SK-N-SH (cell line): ENCODE data around the gene KCNIP4. TPM values are rescaled to one million over a fixed set of nuclear protein-coding genes. Genes with fewer than 3 reads are reported as not detected.

Experiments used
- CTCF ChIA-PET: fragments of 300-600, 350-600 bp; formaldehyde crosslinking; extraction: SDS; loops from one replicate; lab custom pipeline; 2021; lab: Yijun Ruan, JAX
- POLR2A ChIA-PET: fragments of 350-600 bp; sonication (Branson Sonifier 250); formaldehyde crosslinking; extraction: SDS; loops from one replicate; lab custom pipeline; 2020; ENCODE audit warnings: antibody characterized with exemption, inconsistent platforms; lab: Yijun Ruan, JAX
- DNase-seq: peaks from one replicate; pipeline ENCODE4 v3.0.0; 2012
- H2AFZ ChIP-seq: fragments of 200-600 bp; sonication (generic); 2 replicates; pipeline ENCODE4 v1.8.1; 2016; ENCODE audit warnings: antibody characterized with exemption, mild to moderate bottlenecking, low read depth
- H3F3A ChIP-seq: fragments of 200-600 bp; sonication (generic); replicated peaks from 2 replicates; pipeline ENCODE3; 2016; ENCODE audit warnings: antibody characterized with exemption, mild to moderate bottlenecking; ENCODE audit not compliant: insufficient read depth
- H3K27ac ChIP-seq, 2 experiments: fragments of 200-500 bp in 1 of 2; fragments of 200-600 bp in 1 of 2; sonication (Bioruptor generic) in 1 of 2; sonication (generic), shearing (Covaris generic) in 1 of 2; 2 replicates each; pipeline versions ENCODE4 v1.5.1 to v1.6.1; 2014 to 2016; ENCODE audit warnings: low read depth in 2 of 2, inconsistent platforms in 1 of 2, low read length in 1 of 2, mild to moderate bottlenecking in 1 of 2, mixed read lengths in 1 of 2
- H3K27me3 ChIP-seq: fragments of 200-600 bp; sonication (generic), shearing (Covaris generic); 2 replicates; pipeline ENCODE4 v1.6.1; 2016; ENCODE audit warnings: mixed run types; ENCODE audit not compliant: insufficient read depth
- H3K36me3 ChIP-seq, 2 experiments: fragments of 200-500 bp in 1 of 2; fragments of 200-600 bp in 1 of 2; sonication (Bioruptor generic) in 1 of 2; sonication (generic) in 1 of 2; replicated peaks in 1 of 2; 2 replicates each; pipeline versions ENCODE3 to v1.5.1; 2014 to 2016; ENCODE audit warnings: low read length in 1 of 2, mild to moderate bottlenecking in 1 of 2; ENCODE audit not compliant: insufficient read depth in 2 of 2, control insufficient read depth in 1 of 2
- H3K4me1 ChIP-seq, 2 experiments: fragments of 200-500 bp in 1 of 2; fragments of 200-600 bp in 1 of 2; sonication (Bioruptor generic) in 1 of 2; sonication (generic), shearing (Covaris generic) in 1 of 2; 2 replicates each; pipeline versions ENCODE4 v1.5.1 to v1.6.1; 2014 to 2016; ENCODE audit warnings: low read depth in 1 of 2, low read length in 1 of 2, mixed run types in 1 of 2; ENCODE audit not compliant: insufficient read depth in 2 of 2, control insufficient read depth in 1 of 2
- H3K4me2 ChIP-seq: fragments of 200-600 bp; sonication (generic), shearing (Covaris generic); 2 replicates; pipeline ENCODE4 v1.6.1; 2017; ENCODE audit warnings: mixed run types
- H3K4me3 ChIP-seq, 2 experiments: fragments of 200-500 bp in 1 of 2; fragments of 200-600 bp in 1 of 2; sonication (Bioruptor generic) in 1 of 2; sonication (generic), shearing (Covaris generic) in 1 of 2; 2 replicates each; pipeline versions ENCODE4 v1.5.1 to v1.8.1; 2014 to 2016; ENCODE audit warnings: low read depth in 2 of 2, inconsistent platforms in 1 of 2, low read length in 1 of 2, mild to moderate bottlenecking in 1 of 2, mixed read lengths in 1 of 2, moderate library complexity in 1 of 2
- H3K79me2 ChIP-seq: fragments of 200-600 bp; sonication (generic); 2 replicates; pipeline ENCODE4 v1.8.1; 2017; ENCODE audit warnings: mild to moderate bottlenecking; ENCODE audit not compliant: insufficient read depth
- H3K9ac ChIP-seq: fragments of 200-600 bp; sonication (generic); 2 replicates; pipeline ENCODE4 v1.6.1; 2017; ENCODE audit warnings: mixed run types
- H3K9me2 ChIP-seq: fragments of 200-600 bp; sonication (generic); 2 replicates; pipeline ENCODE4 v1.6.1; 2017; ENCODE audit warnings: mixed run types
- H3K9me3 ChIP-seq: fragments of 200-600 bp; sonication (generic); 2 replicates; pipeline ENCODE4 v1.6.1; 2017; ENCODE audit warnings: mixed run types, mild to moderate bottlenecking, moderate library complexity
- H4K20me1 ChIP-seq: fragments of 200-600 bp; sonication (generic); 2 replicates; pipeline ENCODE4 v1.6.1; 2017; ENCODE audit warnings: mild to moderate bottlenecking, mixed run types; ENCODE audit not compliant: insufficient read depth
- CHD2 ChIP-seq: fragments of 150-350 bp; IDR thresholded peaks from 2 replicates; pipeline ENCODE4 v1.6.1; 2018; ENCODE audit warnings: low read length; ENCODE audit not compliant: partially characterized antibody
- EP300 ChIP-seq, 2 experiments: IDR thresholded peaks; 2 replicates each; pipeline versions ENCODE4 v1.4.0 to v1.6.1; 2012; ENCODE audit warnings: borderline replicate concordance in 1 of 2, low read depth in 1 of 2, low read length in 1 of 2
- FOXM1 ChIP-seq: IDR thresholded peaks from 2 replicates; pipeline ENCODE4 v1.4.0; 2012; ENCODE audit warnings: low read depth, mild to moderate bottlenecking
- JUND ChIP-seq: IDR thresholded peaks from 2 replicates; pipeline ENCODE4 v1.4.0; 2012
- NFIC ChIP-seq: IDR thresholded peaks from 2 replicates; pipeline ENCODE4 v1.4.0; 2012; ENCODE audit warnings: borderline replicate concordance
- RAD21 ChIP-seq: IDR thresholded peaks from 2 replicates; pipeline ENCODE4 v1.6.1; 2012; ENCODE audit warnings: mild to moderate bottlenecking, low read length
- SIN3A ChIP-seq: IDR thresholded peaks from 2 replicates; pipeline ENCODE4 v1.6.1; 2012; ENCODE audit warnings: low read depth, mild to moderate bottlenecking, low read length, moderate library complexity, borderline replicate concordance
- TAF1 ChIP-seq: IDR thresholded peaks from 2 replicates; pipeline ENCODE4 v1.6.1; 2012; ENCODE audit warnings: low read depth, mild to moderate bottlenecking, low read length, moderate library complexity, borderline replicate concordance
- YY1 ChIP-seq: IDR thresholded peaks from 2 replicates; pipeline ENCODE4 v1.4.0; 2012; ENCODE audit warnings: low read depth, mild to moderate bottlenecking
- WGBS: methylation state at CpG from one replicate; pipeline ENCODE4 v1.1.6; 2017; ENCODE audit warnings: low lambda C conversion rate; 5-methylcytosine and 5-hydroxymethylcytosine counted together
- polyA plus RNA-seq, 3 experiments: library from polyadenylated mRNA; depleted of rRNA; stranded (reverse); fragments of >200 nt; gene quantifications; 2 replicates each; pipeline ENCODE4 v1.2.3, GENCODE V29; 2012
- TF ChIP-seq, protein P1 (sequence below): IDR thresholded peaks from 2 replicates; pipeline ENCODE4 v1.6.1; 2012; ENCODE audit warnings: mild to moderate bottlenecking, low read depth, low read length, moderate library complexity
- TF ChIP-seq, protein P2 (sequence below): fragments of 150-350 bp; IDR thresholded peaks from 2 replicates; pipeline ENCODE4 v1.6.1; 2017; ENCODE audit warnings: antibody characterized with exemption, low read length, low read depth, borderline replicate concordance

KCNIP4 gene
- polyA plus RNA-seq, 1 of the 3 experiments (the other 2 are of a cell fraction) = 0.18 TPM

DNA sequence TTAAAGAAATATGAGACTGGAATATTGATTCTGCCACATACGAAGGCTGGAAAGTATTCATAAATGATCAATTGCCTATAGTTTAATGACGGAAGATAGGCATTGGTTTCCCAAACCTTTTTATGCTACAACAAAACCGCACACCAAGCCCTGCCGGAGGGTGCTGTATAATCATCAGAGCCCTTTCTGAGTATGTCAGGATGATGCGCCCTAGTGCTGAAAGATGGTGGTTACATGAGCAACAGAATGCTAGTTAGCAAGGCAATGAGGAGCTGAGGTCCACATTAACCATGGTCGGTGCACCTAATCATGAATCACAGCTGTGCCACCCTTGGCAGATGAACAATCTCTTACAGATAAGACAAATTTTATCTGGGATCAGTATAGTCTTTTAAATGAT is 757.3 kb downstream of the KCNIP4 start (continued):
- TF ChIP-seq, protein P1, sequence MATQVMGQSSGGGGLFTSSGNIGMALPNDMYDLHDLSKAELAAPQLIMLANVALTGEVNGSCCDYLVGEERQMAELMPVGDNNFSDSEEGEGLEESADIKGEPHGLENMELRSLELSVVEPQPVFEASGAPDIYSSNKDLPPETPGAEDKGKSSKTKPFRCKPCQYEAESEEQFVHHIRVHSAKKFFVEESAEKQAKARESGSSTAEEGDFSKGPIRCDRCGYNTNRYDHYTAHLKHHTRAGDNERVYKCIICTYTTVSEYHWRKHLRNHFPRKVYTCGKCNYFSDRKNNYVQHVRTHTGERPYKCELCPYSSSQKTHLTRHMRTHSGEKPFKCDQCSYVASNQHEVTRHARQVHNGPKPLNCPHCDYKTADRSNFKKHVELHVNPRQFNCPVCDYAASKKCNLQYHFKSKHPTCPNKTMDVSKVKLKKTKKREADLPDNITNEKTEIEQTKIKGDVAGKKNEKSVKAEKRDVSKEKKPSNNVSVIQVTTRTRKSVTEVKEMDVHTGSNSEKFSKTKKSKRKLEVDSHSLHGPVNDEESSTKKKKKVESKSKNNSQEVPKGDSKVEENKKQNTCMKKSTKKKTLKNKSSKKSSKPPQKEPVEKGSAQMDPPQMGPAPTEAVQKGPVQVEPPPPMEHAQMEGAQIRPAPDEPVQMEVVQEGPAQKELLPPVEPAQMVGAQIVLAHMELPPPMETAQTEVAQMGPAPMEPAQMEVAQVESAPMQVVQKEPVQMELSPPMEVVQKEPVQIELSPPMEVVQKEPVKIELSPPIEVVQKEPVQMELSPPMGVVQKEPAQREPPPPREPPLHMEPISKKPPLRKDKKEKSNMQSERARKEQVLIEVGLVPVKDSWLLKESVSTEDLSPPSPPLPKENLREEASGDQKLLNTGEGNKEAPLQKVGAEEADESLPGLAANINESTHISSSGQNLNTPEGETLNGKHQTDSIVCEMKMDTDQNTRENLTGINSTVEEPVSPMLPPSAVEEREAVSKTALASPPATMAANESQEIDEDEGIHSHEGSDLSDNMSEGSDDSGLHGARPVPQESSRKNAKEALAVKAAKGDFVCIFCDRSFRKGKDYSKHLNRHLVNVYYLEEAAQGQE = no peak

DNA sequence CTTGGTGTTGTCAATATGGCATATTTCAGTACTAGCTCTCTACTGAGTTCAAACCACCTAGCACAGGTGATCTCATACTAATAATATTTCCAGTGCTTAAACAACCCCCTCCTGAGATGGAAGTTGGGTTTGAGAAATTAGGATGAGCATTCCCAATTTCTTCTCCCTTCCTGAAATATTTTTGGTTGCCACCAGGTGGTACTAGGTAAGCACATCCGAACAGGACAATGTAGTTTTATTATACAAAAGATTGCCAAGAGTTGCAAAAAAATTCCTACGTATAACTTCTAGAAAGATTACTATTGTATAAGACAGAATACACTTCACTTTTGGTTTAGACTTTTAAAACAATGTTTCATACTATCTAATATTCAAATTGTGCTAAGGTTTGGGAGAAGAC is 763.8 kb downstream of the KCNIP4 start:
- Histone ChIP-seq H3K9me3 (no peaks in the 10 kb centered on the region), H3F3A (no peaks in the 10 kb centered on the region), H4K20me1 (no peaks in the 10 kb centered on the region), H3K79me2 (no peaks in the 10 kb centered on the region), H3K36me3 (no peaks in the 10 kb centered on the region), H2AFZ (no peak overlapping the region), H3K4me1 (no peaks in the 10 kb centered on the region), H3K4me2 (no peak overlapping the region), H3K4me3 (no peak overlapping the region), H3K9me2 (no peaks in the 10 kb centered on the region), H3K9ac (no peak overlapping the region), H3K27ac (no peak overlapping the region), H3K27me3 (no peaks in the 10 kb centered on the region)
- ChIA-PET CTCF (interaction anchor here (1.7 kb wide), 1 partner anchor 16 kb away, joined by 4 read pairs; no protein-coding TSS in a partner anchor), POLR2A (no interaction called here)
- WGBS = 60% methylated on average over 2 of the region's 2 CpGs
- TF ChIP-seq JUND = no peak
- no peak for TF ChIP-seq YY1
- TF ChIP-seq NFIC = no peak
- peak; percentile 31 for TF ChIP-seq RAD21
- no peak for DNase-seq

DNA sequence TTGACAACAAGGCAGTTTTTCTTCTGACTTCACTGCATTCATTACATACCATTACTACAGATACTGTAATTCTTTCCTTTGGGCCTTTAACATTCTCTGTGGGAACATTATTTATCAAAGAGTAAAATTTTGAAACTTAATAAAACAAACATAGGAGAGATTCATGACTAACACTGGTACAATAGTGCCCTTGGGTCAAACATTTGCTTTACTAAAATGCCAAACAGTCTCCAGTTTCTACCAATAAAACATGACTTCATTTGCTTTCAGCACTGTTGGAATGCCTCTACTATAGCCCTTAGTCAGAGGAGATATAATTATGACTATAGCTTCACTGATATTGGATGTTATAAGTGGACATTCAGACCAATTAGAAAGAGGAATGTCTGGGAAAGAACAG is 766.9 kb downstream of the KCNIP4 start:
- H3K4me1 ChIP-seq = no peaks in the 10 kb centered on the region
- DNase-seq = no peak
- no peaks in the 10 kb centered on the region for H3K27me3 ChIP-seq
- ChIA-PET POLR2A (no interaction called here), CTCF (no interaction called here)
- no peak overlapping the region for H3K4me3 ChIP-seq
- H3K27ac ChIP-seq = no peak overlapping the region
- H4K20me1 ChIP-seq = no peaks in the 10 kb centered on the region
- H3K79me2 ChIP-seq = no peaks in the 10 kb centered on the region
- H3K9ac ChIP-seq = no peak overlapping the region
- no peaks in the 10 kb centered on the region for H3F3A ChIP-seq
- H3K9me3 ChIP-seq = no peaks in the 10 kb centered on the region
- H3K4me2 ChIP-seq = no peak overlapping the region
- no peak overlapping the region for H2AFZ ChIP-seq
- no peak for TF ChIP-seq TAF1
- TF ChIP-seq YY1 = no peak
- no peak for TF ChIP-seq CHD2
- TF ChIP-seq, protein P2, sequence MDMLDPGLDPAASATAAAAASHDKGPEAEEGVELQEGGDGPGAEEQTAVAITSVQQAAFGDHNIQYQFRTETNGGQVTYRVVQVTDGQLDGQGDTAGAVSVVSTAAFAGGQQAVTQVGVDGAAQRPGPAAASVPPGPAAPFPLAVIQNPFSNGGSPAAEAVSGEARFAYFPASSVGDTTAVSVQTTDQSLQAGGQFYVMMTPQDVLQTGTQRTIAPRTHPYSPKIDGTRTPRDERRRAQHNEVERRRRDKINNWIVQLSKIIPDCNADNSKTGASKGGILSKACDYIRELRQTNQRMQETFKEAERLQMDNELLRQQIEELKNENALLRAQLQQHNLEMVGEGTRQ = no peak
- no peak for TF ChIP-seq SIN3A
- TF ChIP-seq FOXM1 = no peak
- TF ChIP-seq EP300 (IDR thresholded peaks at IDR 0.05; ENCODE audit: borderline replicate concordance in 1 of 2, low read depth in 1 of 2, low read length in 1 of 2) = no peak
- H3K9me2 ChIP-seq = no peaks in the 10 kb centered on the region
- H3K36me3 ChIP-seq = no peaks in the 10 kb centered on the region
